K562 (cell line): ENCODE measurements around the gene PPP1R9B. TPM values are rescaled to one million over a fixed set of nuclear protein-coding genes. Genes with fewer than 3 reads are reported as not detected.

Experiments
- ATAC-seq: fragments of 200-7000 bp; cut with Tn5 transposase; 3 replicates; pipeline ENCODE4 v1.9.1; 2020; ENCODE audit warnings: moderate library complexity
- BruUV-seq: library from RNA; stranded (reverse); fragments of 400-500 nt; replicated peaks from 2 replicates; lab custom pipeline; 2021; lab: Mats Ljungman, UMichigan
- CTCF ChIA-PET: fragments of 300-600 bp; formaldehyde crosslinking; extraction: SDS; loops from one replicate; lab custom pipeline; 2021; ENCODE audit warnings: low intra/inter-chr PET ratio; lab: Yijun Ruan, JAX
- POLR2A ChIA-PET: fragments of 300-600, 350-650 bp; sonication (Branson Sonifier 250); formaldehyde crosslinking; extraction: SDS; loops from one replicate; lab custom pipeline; 2021; ENCODE audit warnings: antibody characterized with exemption, inconsistent platforms; lab: Yijun Ruan, JAX
- DNase-seq, 4 experiments: peaks; one replicate each; pipeline versions ENCODE4 v3.0.0 to v3.0.0-alpha.2; 2011 to 2018; ENCODE audit warnings: low spot score in 3 of 4, mixed read lengths in 3 of 4; ENCODE audit errors: extremely low read depth in 1 of 4
- FAIRE-seq: peaks from 2 replicates; lab custom pipeline; 2011; peaks lifted over from hg19 to GRCh38; lab: Jason Lieb, UNC
- H2AFZ ChIP-seq: 2 replicates; pipeline ENCODE4 v1.6.0; 2011; ENCODE audit warnings: low read depth, low read length, control low read depth, inconsistent platforms
- H3K27ac ChIP-seq: fragments of 200-600 bp; 3 replicates; pipeline ENCODE4 v1.8.0; 2011; ENCODE audit warnings: low read depth, mild to moderate bottlenecking, control low read depth, inconsistent platforms, low read length, moderate library complexity, mixed read lengths; ENCODE audit errors: extremely low read depth
- H3K27me3 ChIP-seq, 2 experiments: fragments of 300-600 bp in 1 of 2; 2 replicates in 1 of 2; 3 replicates in 1 of 2; pipeline versions ENCODE4 v1.6.0 to v1.8.0; 2011; ENCODE audit warnings: inconsistent platforms in 2 of 2, low read length in 2 of 2, mild to moderate bottlenecking in 1 of 2, mixed read lengths in 1 of 2, moderate library complexity in 1 of 2; ENCODE audit not compliant: control insufficient read depth in 2 of 2, insufficient read depth in 2 of 2
- H3K36me3 ChIP-seq: fragments of 300-600 bp; 3 replicates; pipeline ENCODE4 v1.8.0; 2011; ENCODE audit warnings: mild to moderate bottlenecking, low read length, inconsistent platforms; ENCODE audit not compliant: control insufficient read depth, insufficient read depth
- H3K4me1 ChIP-seq, 2 experiments: fragments of 200-600 bp in 1 of 2; replicated peaks in 1 of 2; 2 replicates in 1 of 2; 3 replicates in 1 of 2; pipeline versions ENCODE4 v1.5.1 to v1.8.0; 2011; ENCODE audit warnings: inconsistent platforms in 2 of 2, low read length in 2 of 2, mild to moderate bottlenecking in 1 of 2, mixed read lengths in 1 of 2, moderate library complexity in 1 of 2; ENCODE audit not compliant: control insufficient read depth in 2 of 2, insufficient read depth in 2 of 2
- H3K4me2 ChIP-seq: 2 replicates; pipeline ENCODE4 v1.6.1; 2011; ENCODE audit warnings: low read length, control low read depth, inconsistent platforms, mixed read lengths; ENCODE audit not compliant: insufficient read depth
- H3K4me3 ChIP-seq: fragments of 200-600 bp; sonication (generic), shearing (Covaris generic); 2 replicates; pipeline ENCODE4 v1.5.1; 2016; ENCODE audit warnings: control low read depth, inconsistent platforms
- H3K79me2 ChIP-seq: fragments of 200-600 bp; 3 replicates; pipeline ENCODE4 v1.8.0; 2011; ENCODE audit warnings: low read length, inconsistent platforms; ENCODE audit not compliant: control insufficient read depth, insufficient read depth
- H3K9ac ChIP-seq, 2 experiments: 2 replicates each; pipeline versions ENCODE4 v1.6.0 to v1.6.1; 2011; ENCODE audit warnings: low read depth in 2 of 2, low read length in 2 of 2, control low read depth in 1 of 2, inconsistent platforms in 1 of 2, mild to moderate bottlenecking in 1 of 2, mixed read lengths in 1 of 2; ENCODE audit not compliant: insufficient read depth in 1 of 2
- H3K9me1 ChIP-seq: one replicate; pipeline ENCODE4 v1.6.0; 2011; ENCODE audit warnings: inconsistent platforms, mild to moderate bottlenecking, low read length, moderate library complexity; ENCODE audit not compliant: control insufficient read depth, insufficient read depth
- H3K9me3 ChIP-seq: replicated peaks from 2 replicates; pipeline ENCODE4 v1.5.1; 2011; ENCODE audit warnings: low read depth, low read length, inconsistent platforms; ENCODE audit not compliant: control insufficient read depth, insufficient read depth
- H4K20me1 ChIP-seq: replicated peaks from 2 replicates; pipeline ENCODE4 v1.6.1; 2011; ENCODE audit warnings: low read length, inconsistent platforms, mixed read lengths; ENCODE audit not compliant: control insufficient read depth, insufficient read depth
- CBX5 ChIP-seq: IDR thresholded peaks from 2 replicates; pipeline ENCODE4 v1.6.1; 2014; ENCODE audit warnings: low read depth, borderline replicate concordance
- DPF2 ChIP-seq: fragments of 450-650 bp; IDR thresholded peaks from 2 replicates; pipeline ENCODE4 v1.6.1; 2016
- E2F3 ChIP-seq: fragments of 250-450 bp; sonication (Bioruptor Pico); IDR thresholded peaks from 2 replicates; pipeline ENCODE4 v1.4.0; 2020; ENCODE audit warnings: mild to moderate bottlenecking
- ERF ChIP-seq: fragments of 450-650 bp; formaldehyde crosslinking; IDR thresholded peaks from 2 replicates; pipeline ENCODE4 v1.4.0; 2020; ENCODE audit warnings: mild to moderate bottlenecking, mixed read lengths
- NFYB ChIP-seq: IDR thresholded peaks from 2 replicates; pipeline ENCODE4 v1.6.1; 2011; ENCODE audit warnings: mild to moderate bottlenecking, moderate library complexity; ENCODE audit not compliant: insufficient read length; ENCODE audit errors: extremely low read depth
- RCOR1 ChIP-seq, 2 experiments: IDR thresholded peaks; 2 replicates each; pipeline ENCODE4 v1.6.1; 2012; ENCODE audit warnings: low read depth in 2 of 2, low read length in 2 of 2, borderline replicate concordance in 1 of 2, improper control_type of control experiment in 1 of 2
- SMC3 ChIP-seq: conservative IDR thresholded peaks from 2 replicates; pipeline ENCODE4 v1.6.1; 2011; ENCODE audit warnings: low read depth, low read length, improper control_type of control experiment; ENCODE audit not compliant: insufficient read depth
- SUPT5H ChIP-seq: fragments of 450-650 bp; IDR thresholded peaks from 2 replicates; pipeline ENCODE4 v1.6.1; 2016
- TAL1 ChIP-seq: fragments of 450-650 bp; IDR thresholded peaks from 2 replicates; pipeline ENCODE4 v1.6.1; 2016; ENCODE audit warnings: mild to moderate bottlenecking
- ZBTB8A ChIP-seq: fragments of 450-650 bp; IDR thresholded peaks from 2 replicates; pipeline ENCODE4 v1.6.1; 2018; ENCODE audit warnings: mild to moderate bottlenecking, moderate library complexity; ENCODE audit not compliant: partially characterized antibody
- ZNF239 ChIP-seq: fragments of 250-450 bp; sonication (Bioruptor Pico); IDR thresholded peaks from 2 replicates; pipeline ENCODE4 v1.4.0; 2020; ENCODE audit warnings: mild to moderate bottlenecking
- WGBS: fragments of 100-300 bp; shearing (Covaris generic); methylation state at CpG from one replicate; pipeline ENCODE4 v1.1.6; 2016; ENCODE audit warnings: low coverage, mixed read lengths; ENCODE audit not compliant: insufficient coverage; ENCODE audit errors: missing lambda C conversion rate; 5-methylcytosine and 5-hydroxymethylcytosine counted together
- in situ Hi-C: fragments of 300-500 bp; cut with MboI; formaldehyde crosslinking; loops from 4 replicates; pipeline ENCODE4 v1.15.0; 2018; ENCODE audit warnings: inconsistent platforms, mixed read lengths
- intact Hi-C: fragments of 100-400 bp; cut with micrococcal nuclease; formaldehyde crosslinking; loops from 2 replicates; pipeline ENCODE4 v1.14.2; 2022
- polyA plus RNA-seq, 8 experiments: library from polyadenylated mRNA; depleted of rRNA in 4 of 8; stranded (reverse) in 5 of 8; unstranded in 3 of 8; fragments of >200 nt; fragmentation: Nextera tagmentation in 2 of 8; fragmentation: Illumina TruSeq in 1 of 8; extraction: Ambion mirVana in 2 of 8; extraction: Trizol in 1 of 8; gene quantifications; 2 replicates each; pipeline versions ENCODE4 v1.2.1 to v1.2.3, GENCODE V29; 2011 to 2014; ENCODE audit warnings: inconsistent platforms in 1 of 8, missing spikeins in 1 of 8
- total RNA-seq, 7 experiments: library from RNA; depleted of rRNA in 6 of 7; stranded (reverse); fragments of >200 nt in 6 of 7; fragmentation: Illumina TruSeq in 2 of 7; extraction: Trizol in 2 of 7; gene quantifications; 2 replicates each; pipeline versions ENCODE4 v1.2.1 to v1.2.3, GENCODE V29; 2011 to 2021; ENCODE audit warnings: low replicate concordance in 1 of 7
- TF ChIP-seq, protein P1 (sequence below): fragments of 450-650 bp; formaldehyde crosslinking; IDR thresholded peaks from 2 replicates; pipeline ENCODE4 v1.4.0; 2020; ENCODE audit warnings: mild to moderate bottlenecking, moderate library complexity
- TF ChIP-seq, protein P2 (sequence below): fragments of 150-350 bp; IDR thresholded peaks from 2 replicates; pipeline ENCODE4 v1.6.1; 2014; ENCODE audit warnings: low read depth, mild to moderate bottlenecking, low read length, borderline replicate concordance
- TF ChIP-seq, protein P3 (sequence below): fragments of 450-650 bp; IDR thresholded peaks from 2 replicates; pipeline ENCODE4 v1.6.1; 2016; ENCODE audit warnings: mild to moderate bottlenecking

The PPP1R9B gene
- total and polyA plus RNA-seq, 9 of the 15 experiments (the other 6 are each of a cell fraction or from before 2014, with no cell fraction given), result 0.10 to 63.5 (median 24.7) TPM

DNA sequence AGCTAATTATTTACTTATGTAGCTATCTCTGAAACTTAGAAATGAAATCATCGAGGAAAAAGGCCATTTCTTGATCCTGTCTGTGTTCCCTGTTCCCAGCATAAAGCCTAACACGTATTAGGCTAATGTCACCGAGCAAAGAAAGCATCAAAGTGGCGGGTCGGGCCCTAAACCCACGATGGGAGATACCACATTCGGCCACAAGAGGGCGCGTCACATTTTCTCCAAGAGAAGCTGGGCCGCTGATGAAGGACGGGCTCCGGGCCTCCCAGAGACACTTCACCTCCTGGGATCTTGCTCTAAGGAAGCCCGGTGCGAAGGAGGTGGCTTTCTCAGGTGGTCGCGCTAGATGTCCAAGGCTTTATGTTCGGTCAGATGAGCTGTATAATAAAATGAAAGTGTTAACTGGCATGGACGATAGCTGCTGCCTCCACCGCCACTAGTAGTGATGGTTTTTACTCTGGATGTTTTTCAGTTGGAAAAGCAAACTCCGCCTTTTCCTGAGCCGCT is 56.2 kb downstream of the PPP1R9B start:
- Histone ChIP-seq H3K4me3 (no peak overlapping the region), H2AFZ (peak overlapping the region; percentile 75), H3K4me1 (peaks cover 3 to 19% of the 10 kb centered on the region in 2 experiments; a peak in 3 of 5 replicates), H4K20me1 (peaks cover 13% of the 10 kb centered on the region; the same call in 1 of the 2 replicates), H3K27me3 (peaks cover 7 to 35% of the 10 kb centered on the region in 2 experiments; a peak in 4 of 5 replicates), H3K9me1 (no peaks in the 10 kb centered on the region), H3K9ac (no peak overlapping the region), H3K79me2 (no peaks in the 10 kb centered on the region), H3K27ac (no peak overlapping the region), H3K36me3 (no peaks in the 10 kb centered on the region), H3K9me3 (no peaks in the 10 kb centered on the region), H3K4me2 (peak overlapping the region; percentile 63)
- intact Hi-C loops, result loop anchor here (1.0 kb wide), 2 partner anchors 67 to 203 kb away; no protein-coding TSS in a partner anchor
- FAIRE-seq, result peak; percentile 91
- peak; percentile 90 for ATAC-seq
- WGBS, result 8% methylated on average over 21 of the region's 21 CpGs
- CTCF ChIA-PET, result interaction anchor here (0.7 to 1.6 kb wide), 5 partner anchors 67 to 203 kb away, joined by 3 to 6 read pairs (median 4); no protein-coding TSS in a partner anchor
- no TSS peak for BruUV-seq
- in situ Hi-C loops, result no loop called here
- DNase-seq, result peak; percentile 81 to 85 (median 84)
- POLR2A ChIA-PET, result interaction anchor here (0.5 to 1.0 kb wide), 2 partner anchors 29 to 186 kb away, joined by 4 read pairs; no protein-coding TSS in a partner anchor
- TF ChIP-seq ZNF239 (CRISPR knock-in tag) (no peak), RCOR1 (IDR thresholded peaks at IDR 0.05; ENCODE audit: borderline replicate concordance in 1 of 2, low read depth in 2 of 2, low read length in 2 of 2) (0 out of 4 replicates have a peak, but pooled peaks of 1 of the 2 experiments have one; percentile 27), ERF (no peak), E2F3 (no peak), SUPT5H (no peak), SMC3 (peak; percentile 58; the same call in 1 of the 2 replicates), DPF2 (no peak), NFYB (no peak), TAL1 (no peak), CBX5 (no peak), ZBTB8A (no peak)
- TF ChIP-seq, protein P1, sequence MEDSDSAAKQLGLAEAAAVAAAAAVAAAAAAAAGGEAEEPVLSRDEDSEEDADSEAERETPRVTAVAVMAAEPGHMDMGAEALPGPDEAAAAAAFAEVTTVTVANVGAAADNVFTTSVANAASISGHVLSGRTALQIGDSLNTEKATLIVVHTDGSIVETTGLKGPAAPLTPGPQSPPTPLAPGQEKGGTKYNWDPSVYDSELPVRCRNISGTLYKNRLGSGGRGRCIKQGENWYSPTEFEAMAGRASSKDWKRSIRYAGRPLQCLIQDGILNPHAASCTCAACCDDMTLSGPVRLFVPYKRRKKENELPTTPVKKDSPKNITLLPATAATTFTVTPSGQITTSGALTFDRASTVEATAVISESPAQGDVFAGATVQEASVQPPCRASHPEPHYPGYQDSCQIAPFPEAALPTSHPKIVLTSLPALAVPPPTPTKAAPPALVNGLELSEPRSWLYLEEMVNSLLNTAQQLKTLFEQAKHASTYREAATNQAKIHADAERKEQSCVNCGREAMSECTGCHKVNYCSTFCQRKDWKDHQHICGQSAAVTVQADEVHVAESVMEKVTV (CRISPR knock-in tag), result 0 out of 2 replicates have a peak, but pooled peaks have one; percentile 27
- TF ChIP-seq, protein P2, sequence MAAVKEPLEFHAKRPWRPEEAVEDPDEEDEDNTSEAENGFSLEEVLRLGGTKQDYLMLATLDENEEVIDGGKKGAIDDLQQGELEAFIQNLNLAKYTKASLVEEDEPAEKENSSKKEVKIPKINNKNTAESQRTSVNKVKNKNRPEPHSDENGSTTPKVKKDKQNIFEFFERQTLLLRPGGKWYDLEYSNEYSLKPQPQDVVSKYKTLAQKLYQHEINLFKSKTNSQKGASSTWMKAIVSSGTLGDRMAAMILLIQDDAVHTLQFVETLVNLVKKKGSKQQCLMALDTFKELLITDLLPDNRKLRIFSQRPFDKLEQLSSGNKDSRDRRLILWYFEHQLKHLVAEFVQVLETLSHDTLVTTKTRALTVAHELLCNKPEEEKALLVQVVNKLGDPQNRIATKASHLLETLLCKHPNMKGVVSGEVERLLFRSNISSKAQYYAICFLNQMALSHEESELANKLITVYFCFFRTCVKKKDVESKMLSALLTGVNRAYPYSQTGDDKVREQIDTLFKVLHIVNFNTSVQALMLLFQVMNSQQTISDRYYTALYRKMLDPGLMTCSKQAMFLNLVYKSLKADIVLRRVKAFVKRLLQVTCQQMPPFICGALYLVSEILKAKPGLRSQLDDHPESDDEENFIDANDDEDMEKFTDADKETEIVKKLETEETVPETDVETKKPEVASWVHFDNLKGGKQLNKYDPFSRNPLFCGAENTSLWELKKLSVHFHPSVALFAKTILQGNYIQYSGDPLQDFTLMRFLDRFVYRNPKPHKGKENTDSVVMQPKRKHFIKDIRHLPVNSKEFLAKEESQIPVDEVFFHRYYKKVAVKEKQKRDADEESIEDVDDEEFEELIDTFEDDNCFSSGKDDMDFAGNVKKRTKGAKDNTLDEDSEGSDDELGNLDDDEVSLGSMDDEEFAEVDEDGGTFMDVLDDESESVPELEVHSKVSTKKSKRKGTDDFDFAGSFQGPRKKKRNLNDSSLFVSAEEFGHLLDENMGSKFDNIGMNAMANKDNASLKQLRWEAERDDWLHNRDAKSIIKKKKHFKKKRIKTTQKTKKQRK, result no peak
- TF ChIP-seq, protein P3, sequence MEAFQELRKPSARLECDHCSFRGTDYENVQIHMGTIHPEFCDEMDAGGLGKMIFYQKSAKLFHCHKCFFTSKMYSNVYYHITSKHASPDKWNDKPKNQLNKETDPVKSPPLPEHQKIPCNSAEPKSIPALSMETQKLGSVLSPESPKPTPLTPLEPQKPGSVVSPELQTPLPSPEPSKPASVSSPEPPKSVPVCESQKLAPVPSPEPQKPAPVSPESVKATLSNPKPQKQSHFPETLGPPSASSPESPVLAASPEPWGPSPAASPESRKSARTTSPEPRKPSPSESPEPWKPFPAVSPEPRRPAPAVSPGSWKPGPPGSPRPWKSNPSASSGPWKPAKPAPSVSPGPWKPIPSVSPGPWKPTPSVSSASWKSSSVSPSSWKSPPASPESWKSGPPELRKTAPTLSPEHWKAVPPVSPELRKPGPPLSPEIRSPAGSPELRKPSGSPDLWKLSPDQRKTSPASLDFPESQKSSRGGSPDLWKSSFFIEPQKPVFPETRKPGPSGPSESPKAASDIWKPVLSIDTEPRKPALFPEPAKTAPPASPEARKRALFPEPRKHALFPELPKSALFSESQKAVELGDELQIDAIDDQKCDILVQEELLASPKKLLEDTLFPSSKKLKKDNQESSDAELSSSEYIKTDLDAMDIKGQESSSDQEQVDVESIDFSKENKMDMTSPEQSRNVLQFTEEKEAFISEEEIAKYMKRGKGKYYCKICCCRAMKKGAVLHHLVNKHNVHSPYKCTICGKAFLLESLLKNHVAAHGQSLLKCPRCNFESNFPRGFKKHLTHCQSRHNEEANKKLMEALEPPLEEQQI, result no peak
